ENCODE measurements around the gene DMD.
"Not testable (repeated sequence)": the region's sequence is repeated elsewhere in the genome, so short reads cannot be mapped to it uniquely, and the experiment has no call there.

Gene DMD

GRCh38 chrX:32644476-32645245 is 566.7 kb downstream of the DMD start:
- DNase-seq (ENCODE audit: low read depth in 2 of 2, low spot score in 1 of 2), result no peak

GRCh38 chrX:32642283-32642682 is 569.1 kb downstream of the DMD start:
- DNase-seq (ENCODE audit: low read depth in 2 of 2, low spot score in 1 of 2), result no peak

- no peak for DNase-seq (ENCODE audit: low read depth in 2 of 2, low spot score in 1 of 2)
Measured at GRCh38 chrX:32618154-32618553, 593.2 kb downstream of the DMD start.

GRCh38 chrX:32614707-32615106 is 596.6 kb downstream of the DMD start:
- DNase-seq (ENCODE audit: low read depth in 2 of 2, low spot score in 1 of 2), result no peak

- DNase-seq (ENCODE audit: low read depth in 2 of 2, low spot score in 1 of 2), result no peak
Measured at GRCh38 chrX:32599156-32599555, 612.2 kb downstream of the DMD start.

GRCh38 chrX:32598707-32599106 is 612.6 kb downstream of the DMD start:
- DNase-seq (ENCODE audit: low read depth in 2 of 2, low spot score in 1 of 2), result no peak

GRCh38 chrX:32597777-32598176 is 613.6 kb downstream of the DMD start:
- no peak for DNase-seq (ENCODE audit: low read depth in 2 of 2, low spot score in 1 of 2)

GRCh38 chrX:32592786-32593185 is 618.6 kb downstream of the DMD start:
- no peak for DNase-seq (ENCODE audit: low read depth in 2 of 2, low spot score in 1 of 2)

GRCh38 chrX:32591589-32591988 is 619.8 kb downstream of the DMD start:
- no peak for DNase-seq (ENCODE audit: low read depth in 2 of 2, low spot score in 1 of 2)

- no peak for DNase-seq (ENCODE audit: low read depth in 2 of 2, low spot score in 1 of 2)
Measured at GRCh38 chrX:32582729-32583128, 628.6 kb downstream of the DMD start.

GRCh38 chrX:32576885-32577284 is 634.5 kb downstream of the DMD start:
- DNase-seq (ENCODE audit: low read depth in 2 of 2, low spot score in 1 of 2), result no peak

GRCh38 chrX:32572644-32573043 is 638.7 kb downstream of the DMD start:
- DNase-seq (ENCODE audit: low read depth in 2 of 2, low spot score in 1 of 2), result no peak

- no peak for DNase-seq (ENCODE audit: low read depth in 2 of 2, low spot score in 1 of 2)
Measured at GRCh38 chrX:32571579-32571978, 639.8 kb downstream of the DMD start.

- no peak for DNase-seq (ENCODE audit: low read depth in 2 of 2, low spot score in 1 of 2)
Measured at GRCh38 chrX:32562261-32562660, 649.1 kb downstream of the DMD start.

GRCh38 chrX:32545101-32545500 is 666.2 kb downstream of the DMD start:
- no peak for DNase-seq (ENCODE audit: low read depth in 2 of 2, low spot score in 1 of 2)

GRCh38 chrX:32538554-32538953 is 672.8 kb downstream of the DMD start:
- no peak for DNase-seq (ENCODE audit: low read depth in 2 of 2, low spot score in 1 of 2)

- no peak for DNase-seq (ENCODE audit: low read depth in 2 of 2, low spot score in 1 of 2)
Measured at GRCh38 chrX:32533848-32534247, 677.5 kb downstream of the DMD start.

GRCh38 chrX:32532262-32532661 is 679.1 kb downstream of the DMD start:
- no peak for DNase-seq (ENCODE audit: low read depth in 2 of 2, low spot score in 1 of 2)

GRCh38 chrX:32530802-32531403 is 680.4 kb downstream of the DMD start:
- DNase-seq (ENCODE audit: low read depth in 2 of 2, low spot score in 1 of 2), result no peak

GRCh38 chrX:32528451-32528850 is 682.9 kb downstream of the DMD start:
- not testable (repeated sequence) for DNase-seq (ENCODE audit: low read depth in 2 of 2, low spot score in 1 of 2)

- no peak for DNase-seq (ENCODE audit: low read depth in 2 of 2, low spot score in 1 of 2)
Measured at GRCh38 chrX:32525234-32525633, 686.1 kb downstream of the DMD start.

- DNase-seq (ENCODE audit: low read depth in 2 of 2, low spot score in 1 of 2), result no peak
Measured at GRCh38 chrX:32524385-32524784, 687.0 kb downstream of the DMD start.

GRCh38 chrX:32520789-32521188 is 690.6 kb downstream of the DMD start:
- no peak for DNase-seq (ENCODE audit: low read depth in 2 of 2, low spot score in 1 of 2)

Data from stimulated activated CD8-positive, alpha-beta memory T cell treated with anti-CD3 and anti-CD28 coated beads, Interleukin-4, amount 100 ng/mL, for 4 hours (primary cell).